NCI-H187 (cell line): ENCODE measurements around the gene CKS2.
"Not testable (repeated sequence)": the region's sequence is repeated elsewhere in the genome, so short reads cannot be mapped to it uniquely, and the experiment has no call there.

Experiments used
- DNase-seq, 2 experiments: peaks; one replicate each; lab custom pipeline; 2025; lab: John Stamatoyannopoulos, UW

Gene CKS2

DNA sequence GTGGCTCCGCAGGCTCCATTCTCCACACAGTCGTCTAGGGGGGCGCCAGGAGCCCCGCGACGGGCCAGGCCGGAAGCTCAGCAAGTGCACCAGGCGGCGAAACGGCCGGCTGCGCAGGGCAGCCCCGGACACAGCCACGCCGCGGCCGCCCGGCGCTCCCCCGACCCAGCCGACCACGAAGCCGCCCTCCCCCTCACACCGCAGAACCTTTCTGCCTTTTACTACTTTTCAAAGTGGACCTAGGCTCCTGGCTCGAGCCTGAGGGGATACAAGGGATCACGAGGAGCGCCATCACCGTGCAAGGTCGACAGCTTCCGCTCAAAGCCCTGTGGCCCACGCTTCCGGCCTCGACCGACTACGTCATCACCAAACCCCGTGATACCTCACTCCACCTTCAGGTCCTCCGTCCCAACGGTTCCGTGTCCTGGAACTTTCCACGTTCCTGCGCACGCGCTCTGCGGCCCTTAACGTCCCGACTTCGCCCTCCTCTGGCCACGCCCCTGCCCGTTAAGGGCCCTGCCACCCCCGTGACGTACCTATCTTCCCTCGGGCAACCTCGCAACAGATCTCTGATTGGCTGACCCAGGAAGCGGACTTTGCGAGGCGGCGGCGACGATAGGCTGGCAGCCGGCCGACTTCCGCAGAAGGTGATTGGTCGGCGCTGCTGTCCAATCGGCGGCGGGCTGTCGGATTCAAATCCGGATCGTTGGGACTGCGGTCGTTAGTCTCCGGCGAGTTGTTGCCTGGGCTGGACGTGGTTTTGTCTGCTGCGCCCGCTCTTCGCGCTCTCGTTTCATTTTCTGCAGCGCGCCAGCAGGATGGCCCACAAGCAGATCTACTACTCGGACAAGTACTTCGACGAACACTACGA, at the start of gene CKS2:
Gene CKS2, plus strand, starts transcription at position 721 of the 871 bp plus-strand sequence. Its CDS starts 98 bp downstream, at position 819.
- DNase-seq: peak; percentile 92 to 98

GRCh38 chr9:89273528-89274279, 37.3 kb upstream of the CKS2 start:
- DNase-seq: no peak

DNA sequence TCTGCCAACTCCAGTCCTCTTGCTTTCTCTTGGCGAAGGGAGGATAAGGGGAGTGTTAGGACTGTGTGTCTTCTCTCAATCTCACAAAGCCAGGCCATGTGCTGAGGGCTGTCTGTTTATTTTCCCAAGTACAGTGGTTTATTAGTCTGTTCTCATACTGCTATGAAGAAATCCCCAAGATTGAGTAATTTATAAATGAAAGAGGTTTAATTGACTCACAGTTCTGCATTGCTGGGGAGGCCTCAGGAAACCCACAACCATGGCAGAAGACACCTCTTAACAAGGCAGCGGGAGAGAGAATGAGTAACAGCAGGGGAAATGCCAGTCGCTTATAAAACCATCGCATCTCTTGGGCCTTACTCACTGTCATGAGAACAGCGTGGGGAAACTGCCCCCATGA, 36.2 kb upstream of the CKS2 start:
- DNase-seq: no peak

GRCh38 chr9:89276040-89276439, 35.0 kb upstream of the CKS2 start:
- not testable (repeated sequence) for DNase-seq

DNA sequence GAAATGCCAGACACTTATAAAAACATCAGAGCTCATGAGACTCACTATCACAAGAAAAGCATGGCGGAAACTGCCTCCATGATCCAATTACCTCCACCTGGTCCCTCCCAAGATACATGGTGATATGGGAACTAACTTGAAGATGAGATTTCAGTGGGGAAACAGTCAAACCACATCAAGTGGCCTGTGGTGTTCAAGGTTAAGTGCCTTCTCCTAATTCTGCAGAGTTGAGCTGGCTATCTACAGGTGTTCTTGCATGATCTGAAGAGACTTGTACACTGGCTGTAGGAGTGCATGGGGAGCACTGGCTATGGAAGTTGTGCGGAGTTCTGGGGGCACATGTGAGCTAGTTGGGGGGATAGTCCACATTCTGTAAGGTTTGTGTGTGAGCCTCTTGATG, 34.0 kb upstream of the CKS2 start:
- DNase-seq: no peak

DNA sequence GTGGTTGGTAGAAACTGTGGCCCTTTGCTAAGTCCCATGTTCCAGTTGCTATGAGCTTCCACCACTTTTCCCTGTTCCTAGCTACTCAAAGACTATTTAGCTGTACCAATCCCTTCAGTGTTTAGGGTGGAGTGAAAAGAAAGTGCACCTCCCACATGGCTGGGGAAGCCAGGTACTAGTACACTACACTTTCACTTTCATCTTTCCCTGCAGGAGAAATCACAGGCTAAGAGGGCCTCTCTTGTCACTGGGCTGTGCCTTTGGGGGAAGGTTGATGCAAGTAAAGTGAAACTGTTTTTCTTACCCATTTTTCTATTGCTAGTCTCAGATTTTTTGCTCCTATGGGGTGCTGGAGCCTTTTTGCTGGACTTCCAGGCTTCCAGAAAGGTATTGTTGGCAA, 33.5 kb upstream of the CKS2 start:
- no peak for DNase-seq

DNA sequence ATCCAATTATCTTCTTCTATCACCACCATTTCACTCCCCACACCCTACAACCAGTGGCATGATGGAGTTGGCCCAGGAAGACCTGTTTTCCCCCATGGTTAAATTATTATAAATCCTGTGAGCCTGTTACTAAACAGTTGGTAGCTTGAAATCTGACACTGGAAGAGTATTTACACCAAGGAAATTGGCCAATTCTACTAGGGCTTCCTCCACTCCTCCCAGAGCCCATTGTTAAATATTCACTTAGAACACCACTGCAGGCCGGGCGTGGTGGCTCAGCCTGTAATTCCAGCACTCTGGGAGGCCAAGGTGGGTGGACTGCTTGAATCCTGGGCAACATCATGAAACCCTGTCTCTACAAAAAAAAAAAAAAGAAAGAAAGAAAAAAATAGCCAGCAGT, 32.4 kb upstream of the CKS2 start:
- DNase-seq: no peak

DNA sequence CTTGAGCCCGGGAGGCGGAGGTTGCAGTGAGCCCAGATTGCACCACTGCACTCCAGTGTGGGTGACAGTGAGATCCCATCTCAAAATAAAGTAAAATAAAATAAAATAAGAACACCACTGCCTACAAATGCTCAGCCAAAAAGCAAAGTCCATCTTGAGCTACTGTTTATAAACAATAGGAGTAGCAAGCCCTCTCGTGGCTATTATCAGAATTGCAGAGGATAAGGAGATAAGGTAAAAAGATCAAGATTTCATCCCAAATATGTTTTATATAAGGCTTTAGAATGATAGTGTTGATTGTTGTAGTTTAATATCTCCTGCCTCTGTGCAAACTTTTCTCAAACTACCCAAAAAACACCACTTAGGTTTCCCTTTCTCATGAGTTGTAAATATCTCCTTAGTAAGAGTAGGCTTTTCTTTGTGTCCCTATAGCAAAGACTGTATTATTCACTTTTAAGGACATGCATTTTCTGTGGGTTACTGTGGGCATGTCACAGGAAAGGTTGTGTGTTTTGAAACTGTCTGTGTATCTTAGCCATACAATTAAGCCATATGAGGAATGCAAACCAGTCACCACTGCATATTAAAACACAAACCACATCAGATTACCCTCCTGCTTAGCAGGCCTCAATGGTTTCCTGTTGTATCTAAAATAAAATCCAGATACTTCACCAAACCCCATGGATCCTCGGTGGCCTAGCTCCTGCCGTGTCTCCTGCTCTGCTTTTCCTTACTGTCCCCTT, 31.8 kb upstream of the CKS2 start:
- DNase-seq: no peak

- no peak for DNase-seq
Measured at GRCh38 chr9:89281106-89281505, 29.9 kb upstream of the CKS2 start.

GRCh38 chr9:89282248-89282968, 28.6 kb upstream of the CKS2 start:
- DNase-seq: not testable (repeated sequence)

DNA sequence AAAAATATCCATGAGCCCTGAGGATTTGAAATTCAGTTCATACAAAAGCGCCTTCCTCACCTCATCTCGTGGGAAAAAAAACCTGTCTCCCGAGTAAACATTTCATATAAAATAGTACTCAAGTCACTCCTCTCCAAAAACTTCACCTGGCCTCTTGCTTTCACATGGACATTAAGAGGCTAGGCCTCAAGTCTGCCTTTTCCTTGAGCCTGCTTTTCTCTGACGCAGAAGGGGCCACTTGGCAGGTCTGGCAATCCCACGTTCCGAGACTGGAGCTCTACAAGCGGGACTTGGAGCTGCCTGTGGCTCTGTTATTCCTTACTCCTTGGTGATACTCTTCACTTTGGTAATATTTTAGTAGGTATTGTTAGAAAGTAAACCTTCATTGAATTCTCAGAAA, 26.9 kb upstream of the CKS2 start:
- no peak for DNase-seq

DNA sequence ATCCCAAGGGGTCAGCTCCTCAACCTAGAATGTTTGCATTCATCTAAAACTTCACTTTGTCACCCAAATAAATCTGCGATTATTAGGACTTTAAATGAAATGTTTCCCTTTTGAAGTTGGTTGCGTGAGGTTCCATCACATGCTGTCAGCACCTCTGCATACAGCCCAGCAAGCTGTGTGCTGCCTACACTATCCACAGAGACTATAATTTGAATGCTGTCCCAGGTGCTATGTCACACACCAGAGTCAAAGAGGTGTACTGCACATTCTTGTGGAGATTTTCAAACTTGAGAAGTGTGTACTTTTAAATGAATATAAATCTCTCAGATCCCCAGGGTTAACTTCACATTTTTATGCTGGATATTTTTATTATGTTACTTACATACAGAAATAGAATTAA, 19.3 kb upstream of the CKS2 start:
- DNase-seq: no peak

- DNase-seq: no peak
Measured at GRCh38 chr9:89293014-89293413, 18.0 kb upstream of the CKS2 start.

DNA sequence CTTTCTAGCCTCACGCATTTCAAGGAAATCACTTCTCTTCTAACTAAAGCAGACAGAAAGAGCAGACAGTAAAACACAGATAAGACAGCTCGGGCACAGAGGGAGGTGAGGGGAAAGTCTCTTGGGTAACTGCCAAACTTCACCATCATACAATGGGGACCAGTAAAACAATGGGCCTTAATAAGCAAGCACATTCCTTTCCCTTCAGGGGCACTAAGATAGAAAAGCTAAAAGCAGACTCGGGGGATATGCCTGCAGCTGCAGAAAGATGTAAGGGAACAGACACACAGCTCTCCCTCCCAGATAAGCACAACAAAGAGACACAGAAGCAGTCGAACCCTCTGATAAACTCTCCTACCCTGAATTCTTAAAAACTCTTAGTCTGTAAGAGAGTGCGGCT, 15.6 kb upstream of the CKS2 start:
- no peak for DNase-seq

- not testable (repeated sequence) for DNase-seq
Measured at GRCh38 chr9:89301996-89302395, 9.0 kb upstream of the CKS2 start.

DNA sequence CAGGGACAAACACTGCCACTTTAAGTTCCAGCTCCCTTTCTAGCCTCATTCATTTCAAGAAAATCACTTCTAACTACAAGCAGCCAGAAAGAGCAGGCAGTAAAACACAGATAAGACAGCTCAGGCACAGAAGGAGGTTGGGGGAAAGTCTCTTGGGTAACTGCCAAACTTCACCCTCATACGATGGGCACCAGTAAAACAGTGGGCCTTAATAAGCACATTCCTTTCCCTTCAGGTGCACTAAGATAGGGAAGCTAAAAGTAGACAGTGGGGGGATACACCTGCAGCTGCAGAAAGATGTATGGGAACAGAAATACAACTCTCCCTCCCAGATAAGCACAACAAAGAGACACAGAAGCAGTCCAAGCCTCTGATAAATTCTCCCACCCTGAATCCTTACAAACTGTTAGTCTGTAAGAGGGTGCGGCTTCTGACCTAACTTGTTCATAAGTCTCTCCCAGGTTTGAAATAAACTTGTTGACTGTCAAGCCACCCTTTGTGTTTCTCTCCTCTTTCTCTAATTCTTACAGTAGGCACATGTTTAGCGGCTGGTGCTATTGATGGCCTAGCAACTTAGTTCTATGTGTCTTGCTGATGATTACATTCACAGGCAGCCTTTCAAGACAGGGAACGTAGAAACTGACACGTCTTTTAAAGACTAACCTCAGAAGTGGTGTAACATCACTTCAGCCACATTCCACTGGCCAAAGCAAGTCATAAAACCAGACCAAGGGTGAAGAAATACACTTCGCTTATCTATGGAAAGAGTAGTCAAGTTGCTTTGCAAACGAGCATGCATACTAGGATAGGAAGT, 6.8 kb upstream of the CKS2 start:
- DNase-seq: no peak

GRCh38 chr9:89304834-89305188, 6.2 kb upstream of the CKS2 start:
- DNase-seq: no peak

- DNase-seq: no peak
Measured at GRCh38 chr9:89305868-89306267, 5.1 kb upstream of the CKS2 start.

GRCh38 chr9:89309166-89309565, 1.8 kb upstream of the CKS2 start:
- DNase-seq: no peak

GRCh38 chr9:89309608-89310474, 1.2 kb upstream of the CKS2 start:
- no peak for DNase-seq
